ENCODE results near the gene ADAM33. TPM values are rescaled to one million over a fixed set of nuclear protein-coding genes. Genes with fewer than 3 reads are reported as not detected.

Gene ADAM33
- total and polyA plus RNA-seq, 2 of the 13 experiments (the other 11 are each of a cell fraction or from before 2014, with no cell fraction given), result not detected

GRCh38 chr20:3629893-3630292, 51.9 kb downstream of the ADAM33 start:
- Histone ChIP-seq H3K27me3 (ENCODE audit: control insufficient read depth in 1 of 2, insufficient read depth in 2 of 2, low read length in 2 of 2) (no peaks in the 10 kb centered on the region), H3K36me3 (replicated peaks in 1 of 2; ENCODE audit: control insufficient read depth in 1 of 2, insufficient read depth in 2 of 2, low read length in 2 of 2) (peaks cover 13 to 19% of the 10 kb centered on the region in 2 experiments; a peak in 4 of 5 replicates), H2AFZ (ENCODE audit: low read length) (no peak overlapping the region), H3K4me2 (ENCODE audit: low read depth, low read length) (no peak overlapping the region), H3K79me2 (ENCODE audit: insufficient read depth, low read length) (no peaks in the 10 kb centered on the region), H3K9me3 (ENCODE audit: low read length) (no peaks in the 10 kb centered on the region), H3K9ac (ENCODE audit: insufficient read depth, low read depth, low read length) (no peak overlapping the region), H3K4me3 (replicated peaks in 1 of 3; ENCODE audit: insufficient read depth in 1 of 3, low read depth in 2 of 3, low read length in 3 of 3) (no peak overlapping the region), H4K20me1 (ENCODE audit: insufficient read depth, low read length) (peaks cover 5% of the 10 kb centered on the region), H3K4me1 (ENCODE audit: insufficient read depth, low read length) (peaks cover 38% of the 10 kb centered on the region), H3K27ac (ENCODE audit: extremely low read length, insufficient read depth, low read length) (no peak overlapping the region)
- no TSS peak for BruUV-seq (replicated peaks)
- FAIRE-seq (no peak), ATAC-seq (no peak), DNase-seq (ENCODE audit: low spot score) (no peak)
- intact Hi-C loops (cut with micrococcal nuclease; ENCODE audit: unreplicated experiment), result no loop called here
- ChIA-PET POLR2A (no interaction called here), CTCF (ENCODE audit: low intra/inter-chr PET ratio, low total read pairs) (no interaction called here)
- WGBS (ENCODE audit: low lambda C conversion rate), result 88% methylated on average over 2 of the region's 2 CpGs
- in situ Hi-C loops (cut with HindIII; ENCODE audit: extremely low pct_ligation_motif_present, low pct_unique_long_range_greater_than_20kb), result no loop called here
- TF ChIP-seq, protein P1, sequence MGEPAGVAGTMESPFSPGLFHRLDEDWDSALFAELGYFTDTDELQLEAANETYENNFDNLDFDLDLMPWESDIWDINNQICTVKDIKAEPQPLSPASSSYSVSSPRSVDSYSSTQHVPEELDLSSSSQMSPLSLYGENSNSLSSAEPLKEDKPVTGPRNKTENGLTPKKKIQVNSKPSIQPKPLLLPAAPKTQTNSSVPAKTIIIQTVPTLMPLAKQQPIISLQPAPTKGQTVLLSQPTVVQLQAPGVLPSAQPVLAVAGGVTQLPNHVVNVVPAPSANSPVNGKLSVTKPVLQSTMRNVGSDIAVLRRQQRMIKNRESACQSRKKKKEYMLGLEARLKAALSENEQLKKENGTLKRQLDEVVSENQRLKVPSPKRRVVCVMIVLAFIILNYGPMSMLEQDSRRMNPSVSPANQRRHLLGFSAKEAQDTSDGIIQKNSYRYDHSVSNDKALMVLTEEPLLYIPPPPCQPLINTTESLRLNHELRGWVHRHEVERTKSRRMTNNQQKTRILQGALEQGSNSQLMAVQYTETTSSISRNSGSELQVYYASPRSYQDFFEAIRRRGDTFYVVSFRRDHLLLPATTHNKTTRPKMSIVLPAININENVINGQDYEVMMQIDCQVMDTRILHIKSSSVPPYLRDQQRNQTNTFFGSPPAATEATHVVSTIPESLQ (CRISPR knock-in tag; conservative IDR thresholded peaks at IDR 0.05), result no peak
- no peak for TF ChIP-seq ZNF777 (CRISPR knock-in tag; IDR thresholded peaks at IDR 0.05)
- TF ChIP-seq SMAD1 (CRISPR knock-in tag; IDR thresholded peaks at IDR 0.05; ENCODE audit: borderline replicate concordance, low read depth), result no peak

DNA sequence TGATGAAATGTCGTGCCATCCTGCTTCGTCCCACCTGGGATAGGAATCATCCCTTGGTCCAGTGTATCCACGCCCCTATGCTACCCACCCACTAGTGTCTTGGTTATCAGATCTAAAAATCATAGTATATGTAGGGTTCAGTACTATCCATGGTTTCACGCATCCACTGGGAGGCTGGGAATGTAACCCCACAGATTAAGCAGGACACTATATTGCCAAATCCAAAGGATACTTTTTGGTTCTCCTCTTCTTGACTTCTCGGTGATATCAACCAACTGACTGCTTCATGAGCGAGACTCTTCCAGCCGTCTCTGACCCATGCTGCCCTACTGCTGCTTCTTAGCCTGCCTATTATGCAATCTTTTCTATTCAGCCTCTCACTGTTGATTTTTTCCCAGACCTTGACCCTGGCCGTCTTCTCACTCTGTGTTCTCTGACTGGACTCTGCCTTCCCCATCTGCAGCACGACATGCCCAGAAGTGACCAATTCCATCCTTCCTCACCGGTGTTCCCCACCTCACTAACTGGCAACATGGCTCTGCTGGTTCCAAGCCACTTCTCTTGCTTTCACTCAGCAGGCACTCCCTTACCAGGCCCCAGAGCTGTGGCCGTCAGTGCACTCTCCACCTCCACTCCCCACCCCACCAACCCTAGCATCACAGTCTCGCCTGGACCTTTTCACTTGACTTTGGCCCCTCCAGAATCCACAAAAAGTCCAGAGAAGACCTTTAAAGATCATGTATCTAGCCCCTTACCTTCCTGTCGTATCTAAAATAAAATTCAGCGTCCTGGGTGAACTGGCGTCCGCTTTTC, 53.1 kb downstream of the ADAM33 start:
- peaks cover 38% of the 10 kb centered on the region for H3K4me1 ChIP-seq (ENCODE audit: insufficient read depth, low read length)
- H3K36me3 ChIP-seq (replicated peaks in 1 of 2; ENCODE audit: control insufficient read depth in 1 of 2, insufficient read depth in 2 of 2, low read length in 2 of 2), result peaks cover 8 to 21% of the 10 kb centered on the region in 2 experiments; a peak in 3 of 5 replicates
- peaks cover 5% of the 10 kb centered on the region for H4K20me1 ChIP-seq (ENCODE audit: insufficient read depth, low read length)
- peak overlapping the region; percentile 22; the same call in 1 of the 2 replicates for H3K4me2 ChIP-seq (ENCODE audit: low read depth, low read length)
- no peaks in the 10 kb centered on the region for H3K27me3 ChIP-seq (ENCODE audit: control insufficient read depth in 1 of 2, insufficient read depth in 2 of 2, low read length in 2 of 2)
- POLR2A ChIA-PET, result no interaction called here
- H3K79me2 ChIP-seq (ENCODE audit: insufficient read depth, low read length), result no peaks in the 10 kb centered on the region
- H3K4me3 ChIP-seq (replicated peaks in 1 of 3; ENCODE audit: insufficient read depth in 1 of 3, low read depth in 2 of 3, low read length in 3 of 3), result no peak overlapping the region
- H3K27ac ChIP-seq (ENCODE audit: extremely low read length, insufficient read depth, low read length), result no peak overlapping the region
- intact Hi-C loops (cut with micrococcal nuclease; ENCODE audit: unreplicated experiment), result no loop called here
- CTCF ChIA-PET (ENCODE audit: low intra/inter-chr PET ratio, low total read pairs), result no interaction called here
- 57% methylated on average over 16 of the region's 16 CpGs for WGBS (ENCODE audit: low lambda C conversion rate)
- ATAC-seq, result peak; percentile 83
- no peak overlapping the region for H3K9ac ChIP-seq (ENCODE audit: insufficient read depth, low read depth, low read length)
- no peak overlapping the region for H2AFZ ChIP-seq (ENCODE audit: low read length)
- FAIRE-seq, result peak; percentile 87
- in situ Hi-C loops (cut with HindIII; ENCODE audit: extremely low pct_ligation_motif_present, low pct_unique_long_range_greater_than_20kb), result no loop called here
- DNase-seq (ENCODE audit: low spot score), result peak; percentile 78
- no TSS peak for BruUV-seq (replicated peaks)
- H3K9me3 ChIP-seq (ENCODE audit: low read length), result no peaks in the 10 kb centered on the region
- TF ChIP-seq ZBTB38 (CRISPR knock-in tag; IDR thresholded peaks at IDR 0.05) (peak; percentile 87), TSC22D2 (CRISPR knock-in tag; IDR thresholded peaks at IDR 0.05; ENCODE audit: borderline replicate concordance) (peak; percentile 78; the same call in 1 of the 2 replicates), KDM2A (CRISPR knock-in tag; IDR thresholded peaks at IDR 0.05; ENCODE audit: borderline replicate concordance, low read depth) (peak; percentile 60), NR2F1 (CRISPR knock-in tag; IDR thresholded peaks at IDR 0.05) (peak; percentile 89 to 94), SIX1 (CRISPR knock-in tag; IDR thresholded peaks at IDR 0.05; ENCODE audit: borderline replicate concordance) (peak; percentile 40; the same call in 1 of the 2 replicates), AHDC1 (CRISPR knock-in tag; IDR thresholded peaks at IDR 0.05; ENCODE audit: borderline replicate concordance) (peak; percentile 93)
